Measurements from ENCODE around the gene SAMD10.

DNA sequence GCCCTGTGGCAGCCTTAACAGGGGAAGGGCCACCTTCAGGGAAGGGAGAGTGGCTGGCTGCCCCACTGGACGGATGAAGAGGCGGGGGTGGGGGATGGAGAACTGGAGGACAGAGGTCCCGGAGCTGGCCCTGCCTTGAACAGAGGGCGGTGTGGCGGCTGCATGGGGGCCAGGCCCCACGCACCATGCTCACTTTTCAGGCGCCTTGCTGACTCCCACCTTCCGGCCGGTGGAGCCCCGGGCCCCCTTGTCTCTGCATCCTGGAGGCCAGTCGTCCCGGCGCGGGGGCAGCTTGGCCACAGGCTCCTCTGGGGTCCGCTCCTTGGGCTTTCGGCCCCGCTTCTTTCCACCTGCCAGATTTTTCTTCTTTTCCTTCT is 19.8 kb downstream of the SAMD10 start:
- TF ChIP-seq EZH2phosphoT487 (IDR thresholded peaks at IDR 0.05; ENCODE audit: insufficient read depth, low read depth) (no peak), EZH2 (IDR thresholded peaks at IDR 0.05; ENCODE audit: insufficient read depth, poor library complexity, severe bottlenecking) (no peak)

All from GM23248 (cell line).